A549 treated with AZD2906 at 1 μM for 4 hours (cell line): ENCODE results near the gene SLC9A4. TPM values are rescaled to one million over a fixed set of nuclear protein-coding genes. Genes with fewer than 3 reads are reported as not detected.

Experiments
- total RNA-seq: library from RNA; stranded (reverse); fragments of 200-300 nt; extraction: Qiagen RNA extraction; gene quantifications from 5 replicates; pipeline ENCODE4 v1.2.3, GENCODE V29; 2022

Gene SLC9A4, protein sequence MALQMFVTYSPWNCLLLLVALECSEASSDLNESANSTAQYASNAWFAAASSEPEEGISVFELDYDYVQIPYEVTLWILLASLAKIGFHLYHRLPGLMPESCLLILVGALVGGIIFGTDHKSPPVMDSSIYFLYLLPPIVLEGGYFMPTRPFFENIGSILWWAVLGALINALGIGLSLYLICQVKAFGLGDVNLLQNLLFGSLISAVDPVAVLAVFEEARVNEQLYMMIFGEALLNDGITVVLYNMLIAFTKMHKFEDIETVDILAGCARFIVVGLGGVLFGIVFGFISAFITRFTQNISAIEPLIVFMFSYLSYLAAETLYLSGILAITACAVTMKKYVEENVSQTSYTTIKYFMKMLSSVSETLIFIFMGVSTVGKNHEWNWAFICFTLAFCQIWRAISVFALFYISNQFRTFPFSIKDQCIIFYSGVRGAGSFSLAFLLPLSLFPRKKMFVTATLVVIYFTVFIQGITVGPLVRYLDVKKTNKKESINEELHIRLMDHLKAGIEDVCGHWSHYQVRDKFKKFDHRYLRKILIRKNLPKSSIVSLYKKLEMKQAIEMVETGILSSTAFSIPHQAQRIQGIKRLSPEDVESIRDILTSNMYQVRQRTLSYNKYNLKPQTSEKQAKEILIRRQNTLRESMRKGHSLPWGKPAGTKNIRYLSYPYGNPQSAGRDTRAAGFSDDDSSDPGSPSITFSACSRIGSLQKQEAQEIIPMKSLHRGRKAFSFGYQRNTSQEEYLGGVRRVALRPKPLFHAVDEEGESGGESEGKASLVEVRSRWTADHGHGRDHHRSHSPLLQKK
- total RNA-seq: not detected in 5 replicates

DNA sequence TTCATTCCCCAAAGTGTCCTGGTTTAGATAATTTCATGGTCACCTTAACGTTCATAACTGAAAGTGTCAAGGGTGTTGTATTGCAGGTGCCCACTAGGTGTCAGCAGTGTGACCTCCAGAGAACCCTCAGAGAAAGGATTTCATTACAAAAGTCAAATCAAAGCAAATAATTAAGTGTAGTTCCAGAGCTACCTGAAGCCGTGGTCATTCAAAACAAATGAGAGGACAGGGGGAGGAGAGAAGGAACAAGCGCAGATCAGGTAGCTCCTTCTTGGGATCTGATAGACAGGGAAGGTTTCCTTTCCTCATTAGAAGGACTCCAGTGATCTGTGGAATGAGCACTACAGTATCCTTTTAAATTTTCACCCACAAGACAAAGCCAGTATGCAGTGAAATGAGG lies at the start of gene SLC9A4:
Gene SLC9A4 (plus strand): TSS at position 207 of the 400 bp plus-strand sequence. CDS start 534 bp downstream, outside the sequence.

Other genes starting within 250 kb of the SLC9A4 start
- gene IL1RL1, start 161.7 kb upstream of the SLC9A4 start, total RNA-seq: 0.80 to 1.4 TPM (median 1.2 TPM) in 5 replicates
- 1.0 to 1.4 TPM (median 1.4 TPM) in 5 replicates for gene IL18R1, start 117.4 kb upstream of the SLC9A4 start, total RNA-seq
- gene IL18RAP, start 50.1 kb upstream of the SLC9A4 start, total RNA-seq: 0.03 to 0.25 TPM (median 0.09 TPM) in 4 of 5 replicates, not detected in the other
- 2.9 to 3.0 TPM (median 3.0 TPM) in 5 replicates for gene SLC9A2, start 146.3 kb downstream of the SLC9A4 start, total RNA-seq